PC-3 (cell line): ENCODE data around the gene SCMH1. TPM values are rescaled to one million over a fixed set of nuclear protein-coding genes. Genes with fewer than 3 reads are reported as not detected.

ENCODE experiments used
- ATAC-seq: fragments of 200-7000 bp; cut with Tn5 transposase; 2 replicates; pipeline ENCODE4 v1.9.1; 2020; ENCODE audit warnings: mild to moderate bottlenecking, moderate library complexity
- BruUV-seq: library from RNA; stranded (reverse); fragments of 400-500 nt; replicated peaks from 2 replicates; lab custom pipeline; 2021; lab: Mats Ljungman, UMichigan
- CTCF ChIA-PET: fragments of 300-600 bp; sonication (Branson Sonifier 250); formaldehyde crosslinking; loops from one replicate; lab custom pipeline; 2022; ENCODE audit warnings: antibody characterized with exemption; lab: Charles Lee
- POLR2A ChIA-PET: fragments of 300-600 bp; sonication (Branson Sonifier 250); formaldehyde crosslinking; loops from one replicate; lab custom pipeline; 2022; ENCODE audit warnings: antibody characterized with exemption; ENCODE audit not compliant: unreplicated experiment; lab: Charles Lee
- DNase-seq: peaks from one replicate; pipeline ENCODE4 v3.0.0-alpha.2; 2015
- H2AFZ ChIP-seq: fragments of 300-600 bp; sonication (generic); 2 replicates; pipeline ENCODE4 v1.6.0; 2016; ENCODE audit warnings: antibody characterized with exemption, low read length
- H3F3A ChIP-seq: fragments of 300-600 bp; sonication (generic); one replicate; pipeline ENCODE4 v1.6.0; 2017; ENCODE audit warnings: antibody characterized with exemption, low read length, control low read depth, mild to moderate bottlenecking; ENCODE audit not compliant: unreplicated experiment
- H3K27ac ChIP-seq: fragments of 300-600 bp; sonication (generic); 2 replicates; pipeline ENCODE4 v1.5.1; 2016; ENCODE audit warnings: mild to moderate bottlenecking, low read length
- H3K27me3 ChIP-seq: fragments of 300-600 bp; sonication (generic); 2 replicates; pipeline ENCODE4 v1.6.1; 2016; ENCODE audit warnings: low read length, mixed read lengths
- H3K36me3 ChIP-seq: fragments of 300-600 bp; sonication (generic); 2 replicates; pipeline ENCODE4 v1.6.1; 2016; ENCODE audit warnings: low read depth, mixed run types, low read length, mixed read lengths
- H3K4me1 ChIP-seq: fragments of 300-600 bp; sonication (generic); 2 replicates; pipeline ENCODE4 v1.5.1; 2016; ENCODE audit warnings: low read length; ENCODE audit not compliant: insufficient read depth
- H3K4me2 ChIP-seq: fragments of 300-600 bp; sonication (generic); 2 replicates; pipeline ENCODE4 v1.6.0; 2016; ENCODE audit warnings: low read length
- H3K4me3 ChIP-seq: fragments of 300-600 bp; sonication (generic); 2 replicates; pipeline ENCODE4 v1.5.1; 2016; ENCODE audit warnings: mild to moderate bottlenecking, low read length, mixed read lengths
- H3K79me2 ChIP-seq: fragments of 300-600 bp; sonication (generic); 2 replicates; pipeline ENCODE4 v1.6.1; 2017; ENCODE audit warnings: low read length, mixed read lengths
- H3K9ac ChIP-seq: fragments of 300-600 bp; sonication (generic); 2 replicates; pipeline ENCODE4 v1.6.0; 2016; ENCODE audit warnings: mild to moderate bottlenecking, low read length
- H3K9me2 ChIP-seq: fragments of 300-600 bp; sonication (generic); replicated peaks from 2 replicates; pipeline ENCODE4 v1.6.1; 2016; ENCODE audit warnings: mixed run types, low read length, mixed read lengths
- H3K9me3 ChIP-seq: fragments of 300-600 bp; sonication (generic); 2 replicates; pipeline ENCODE4 v1.6.1; 2016; ENCODE audit warnings: low read length, mixed read lengths
- H4K20me1 ChIP-seq: fragments of 300-600 bp; sonication (generic); 2 replicates; pipeline ENCODE4 v1.6.1; 2016; ENCODE audit warnings: low read length, mixed read lengths
- CTCF ChIP-seq: fragments of 300-600 bp; sonication (generic); conservative IDR thresholded peaks from 2 replicates; pipeline ENCODE4 v1.5.1; 2017; ENCODE audit warnings: antibody characterized with exemption, low read depth, mild to moderate bottlenecking, low read length
- EZH2 ChIP-seq: fragments of 300-600 bp; sonication (generic); IDR thresholded peaks from one replicate; pipeline ENCODE4 v1.6.1; 2017; ENCODE audit warnings: antibody characterized with exemption, mild to moderate bottlenecking, low read length; ENCODE audit not compliant: unreplicated experiment
- EZH2phosphoT487 ChIP-seq: fragments of 300-600 bp; sonication (generic); IDR thresholded peaks from 2 replicates; pipeline ENCODE4 v1.6.1; 2018; ENCODE audit warnings: mild to moderate bottlenecking, antibody characterized with exemption, low read length, borderline replicate concordance
- intact Hi-C: fragments of 100-400 bp; cut with micrococcal nuclease; formaldehyde crosslinking; loops from 2 replicates; pipeline ENCODE4 v1.9.0; 2023
- total RNA-seq: library from RNA; depleted of rRNA; stranded (reverse); fragments of >200 nt; gene quantifications from 2 replicates; pipeline ENCODE4 v1.2.3, GENCODE V29; 2014

The SCMH1 gene
- total RNA-seq, 1 experiment from 2014 or later: 33.6 TPM

- BruUV-seq: no TSS peak
- H3K4me2 ChIP-seq: no peak overlapping the region
- H2AFZ ChIP-seq: no peak overlapping the region
- ChIA-PET POLR2A (no interaction called here), CTCF (no interaction called here)
- H3K79me2 ChIP-seq: peaks cover 59% of the 10 kb centered on the region
- TF ChIP-seq CTCF (no peak), EZH2 (no peak), EZH2phosphoT487 (no peak)
- no peaks in the 10 kb centered on the region for H3F3A ChIP-seq
- no peaks in the 10 kb centered on the region for H3K9me2 ChIP-seq
- H3K9me3 ChIP-seq: no peaks in the 10 kb centered on the region
- no peaks in the 10 kb centered on the region for H3K27me3 ChIP-seq
- DNase-seq (no peak), ATAC-seq (no peak)
- H3K9ac ChIP-seq: no peak overlapping the region
- peaks cover 17% of the 10 kb centered on the region for H4K20me1 ChIP-seq
- no peak overlapping the region for H3K27ac ChIP-seq
- no peak overlapping the region for H3K4me3 ChIP-seq
- H3K4me1 ChIP-seq: peaks cover 7% of the 10 kb centered on the region
- H3K36me3 ChIP-seq: peaks cover 94% of the 10 kb centered on the region
- intact Hi-C loops: no loop called here
Measured at GRCh38 chr1:40988280-40988679, 253.8 kb downstream of the SCMH1 start.

GRCh38 chr1:40987439-40988276 lies 254.4 kb downstream of the SCMH1 start:
- Histone ChIP-seq H3K4me3 (no peak overlapping the region), H3K4me2 (no peak overlapping the region), H3K36me3 (peaks cover 96% of the 10 kb centered on the region), H3K9ac (no peak overlapping the region), H3K9me3 (no peaks in the 10 kb centered on the region), H3K4me1 (peaks cover 13% of the 10 kb centered on the region), H2AFZ (no peak overlapping the region), H4K20me1 (peaks cover 24% of the 10 kb centered on the region), H3K27ac (no peak overlapping the region), H3F3A (no peaks in the 10 kb centered on the region), H3K79me2 (peaks cover 62% of the 10 kb centered on the region), H3K27me3 (no peaks in the 10 kb centered on the region), H3K9me2 (no peaks in the 10 kb centered on the region)
- CTCF ChIA-PET: no interaction called here
- BruUV-seq: no TSS peak
- DNase-seq (no peak), ATAC-seq (no peak)
- TF ChIP-seq EZH2: no peak
- no peak for TF ChIP-seq CTCF
- TF ChIP-seq EZH2phosphoT487: no peak
- POLR2A ChIA-PET: no interaction called here
- intact Hi-C loops: no loop called here

DNA sequence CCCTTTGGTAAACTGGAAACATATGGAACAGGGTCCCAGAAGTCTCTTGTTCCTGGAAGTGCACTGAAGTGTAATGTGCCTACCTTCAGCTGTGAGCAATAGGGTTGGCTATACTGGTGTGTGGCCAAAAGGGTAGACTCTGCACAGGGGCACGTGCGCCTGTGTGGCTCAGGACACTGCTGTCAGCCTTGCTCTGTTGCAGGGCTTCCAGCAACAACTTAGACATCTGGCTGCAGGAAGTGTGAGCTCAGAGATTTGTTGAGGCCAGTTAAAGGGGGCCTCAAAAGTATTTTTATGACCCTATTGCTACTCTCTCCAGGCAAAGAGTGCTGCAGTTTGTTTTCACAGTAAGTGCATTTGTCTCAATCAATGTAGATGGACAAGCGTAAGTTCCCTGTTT lies 255.2 kb downstream of the SCMH1 start:
- TF ChIP-seq EZH2 (no peak), CTCF (no peak), EZH2phosphoT487 (no peak)
- no peak overlapping the region for H3K27ac ChIP-seq
- DNase-seq: no peak
- POLR2A ChIA-PET: interaction anchor here (0.7 kb wide), 1 partner anchor 17 kb away, joined by 3 read pairs; no protein-coding TSS in a partner anchor
- CTCF ChIA-PET: no interaction called here
- peaks cover 93% of the 10 kb centered on the region for H3K36me3 ChIP-seq
- no peaks in the 10 kb centered on the region for H3K9me2 ChIP-seq
- BruUV-seq: no TSS peak
- H3K9me3 ChIP-seq: no peaks in the 10 kb centered on the region
- peaks cover 66% of the 10 kb centered on the region for H3K79me2 ChIP-seq
- H3K9ac ChIP-seq: no peak overlapping the region
- H2AFZ ChIP-seq: no peak overlapping the region
- H3K27me3 ChIP-seq: no peaks in the 10 kb centered on the region
- no peak overlapping the region for H3K4me3 ChIP-seq
- no peaks in the 10 kb centered on the region for H3F3A ChIP-seq
- H4K20me1 ChIP-seq: peaks cover 31% of the 10 kb centered on the region
- ATAC-seq: no peak
- intact Hi-C loops: no loop called here
- H3K4me2 ChIP-seq: no peak overlapping the region
- peaks cover 19% of the 10 kb centered on the region for H3K4me1 ChIP-seq
